ENCODE measurements around the gene ZBTB43. TPM values are rescaled to one million over a fixed set of nuclear protein-coding genes. Genes with fewer than 3 reads are reported as not detected.

The ZBTB43 gene
- total and polyA plus RNA-seq, 10 donors = 1.4 to 19.2 (median 14.1) TPM

GRCh38 chr9:126880947-126881332 lies 76.1 kb downstream of the ZBTB43 start:
- no peaks in the 10 kb centered on the region for H3K27me3 ChIP-seq (replicated peaks in 1 of 7)
- peaks cover 0 to 73% (median 36%) of the 10 kb centered on the region in 6 donors for H3K36me3 ChIP-seq
- H3K27ac ChIP-seq = no peak overlapping the region
- TF ChIP-seq CTCF (IDR thresholded peaks at IDR 0.05 in 8 of 11, conservative IDR thresholded peaks at IDR 0.05 in 3 of 11) = no peak
- intact Hi-C loops (cut with DNase I; ENCODE audit: low total_unique reads) = no loop called here
- no peak overlapping the region for H3K4me3 ChIP-seq
- H3K4me1 ChIP-seq = peaks cover 0 to 46% (median 5%) of the 10 kb centered on the region in 6 donors
- WGBS, 5 donors = 94 to 98% (median 96%) methylated on average over 6 of the region's 6 CpGs
- no peak for DNase-seq
- H3K9me3 ChIP-seq = no peaks in the 10 kb centered on the region

GRCh38 chr9:126882746-126883145 lies 77.9 kb downstream of the ZBTB43 start:
- peaks cover 0 to 34% (median 5%) of the 10 kb centered on the region in 6 donors for H3K4me1 ChIP-seq
- H3K27ac ChIP-seq = no peak overlapping the region
- no peak for TF ChIP-seq POLR2AphosphoS5 (IDR thresholded peaks at IDR 0.05)
- TF ChIP-seq POLR2A (IDR thresholded peaks at IDR 0.05) = no peak
- no peak for TF ChIP-seq CTCF (IDR thresholded peaks at IDR 0.05 in 8 of 11, conservative IDR thresholded peaks at IDR 0.05 in 3 of 11)
- no peaks in the 10 kb centered on the region for H3K9me3 ChIP-seq
- 90 to 97% (median 96%) methylated on average over 11 of the region's 11 CpGs for WGBS, 5 donors
- intact Hi-C loops (cut with DNase I; ENCODE audit: low total_unique reads) = no loop called here
- H3K36me3 ChIP-seq = peaks cover 0 to 76% (median 36%) of the 10 kb centered on the region in 6 donors
- H3K4me3 ChIP-seq = no peak overlapping the region
- no peak for DNase-seq
- no peaks in the 10 kb centered on the region for H3K27me3 ChIP-seq (replicated peaks in 1 of 7)

- TF ChIP-seq CTCF (IDR thresholded peaks at IDR 0.05 in 8 of 11, conservative IDR thresholded peaks at IDR 0.05 in 3 of 11) = no peak
- no peak for TF ChIP-seq POLR2A (IDR thresholded peaks at IDR 0.05)
- TF ChIP-seq POLR2AphosphoS5 (IDR thresholded peaks at IDR 0.05) = no peak
- DNase-seq = peak; percentile 52
- H3K27ac ChIP-seq = no peak overlapping the region
- peaks cover 0 to 69% (median 36%) of the 10 kb centered on the region in 6 donors for H3K36me3 ChIP-seq
- H3K4me3 ChIP-seq = no peak overlapping the region
- WGBS, 5 donors = 92 to 94% (median 93%) methylated on average over 15 of the region's 15 CpGs
- H3K4me1 ChIP-seq = peaks cover 0 to 27% (median 5%) of the 10 kb centered on the region in 6 donors
- no peaks in the 10 kb centered on the region for H3K27me3 ChIP-seq (replicated peaks in 1 of 7)
- intact Hi-C loops (cut with DNase I; ENCODE audit: low total_unique reads) = no loop called here
- no peaks in the 10 kb centered on the region for H3K9me3 ChIP-seq
Observed at GRCh38 chr9:126883636-126884035, 78.8 kb downstream of the ZBTB43 start.

- H3K4me1 ChIP-seq = peaks cover 0 to 20% (median 5%) of the 10 kb centered on the region in 6 donors
- 41 to 73% (median 54%) methylated on average over 6 of the region's 6 CpGs for WGBS, 5 donors
- TF ChIP-seq POLR2AphosphoS5 (IDR thresholded peaks at IDR 0.05) = peak in 1 of 3 donors; percentile 35
- no peak for TF ChIP-seq POLR2A (IDR thresholded peaks at IDR 0.05)
- H3K27me3 ChIP-seq (replicated peaks in 1 of 7) = no peaks in the 10 kb centered on the region
- H3K27ac ChIP-seq = peak overlapping the region in 6 of 8 donors; percentile 22 to 73 (median 62)
- DNase-seq = no peak
- H3K36me3 ChIP-seq = peaks cover 0 to 54% (median 25%) of the 10 kb centered on the region in 6 donors
- intact Hi-C loops (cut with DNase I; ENCODE audit: low total_unique reads) = no loop called here
- H3K4me3 ChIP-seq = no peak overlapping the region
- no peaks in the 10 kb centered on the region for H3K9me3 ChIP-seq
Observed at GRCh38 chr9:126885131-126885641, 80.3 kb downstream of the ZBTB43 start.

All from spleen (tissue), 11 donors.